Loucy (cell line): ENCODE results near the gene GPR137B.

ENCODE experiments used
- H2AFZ ChIP-seq: fragments of 200-600 bp; sonication (generic); 2 replicates; pipeline ENCODE4 v1.6.0; 2016; ENCODE audit warnings: antibody characterized with exemption, mild to moderate bottlenecking, low read length, moderate library complexity
- H3F3A ChIP-seq: fragments of 200-600 bp; 2 replicates; pipeline ENCODE4 v1.6.0; 2016; ENCODE audit warnings: antibody characterized with exemption, low read depth, mild to moderate bottlenecking
- H3K27me3 ChIP-seq: fragments of 200-600 bp; sonication (generic); 2 replicates; pipeline ENCODE4 v1.6.1; 2014; ENCODE audit warnings: low read length, mild to moderate bottlenecking; ENCODE audit not compliant: insufficient read depth, poor library complexity, severe bottlenecking
- H3K36me3 ChIP-seq: fragments of 200-600 bp; sonication (generic); 2 replicates; pipeline ENCODE4 v1.6.1; 2016; ENCODE audit warnings: low read length; ENCODE audit not compliant: insufficient read depth
- H3K4me1 ChIP-seq: fragments of 200-600 bp; sonication (generic); 2 replicates; pipeline ENCODE4 v1.5.1; 2014; ENCODE audit warnings: low read length, mild to moderate bottlenecking; ENCODE audit not compliant: insufficient read depth, poor library complexity, severe bottlenecking
- H3K4me2 ChIP-seq: fragments of 200-600 bp; sonication (generic); 2 replicates; pipeline ENCODE4 v1.6.0; 2014; ENCODE audit warnings: antibody characterized with exemption, low read length, low read depth, mild to moderate bottlenecking; ENCODE audit not compliant: poor library complexity, severe bottlenecking
- H3K4me3 ChIP-seq: fragments of 200-600 bp; sonication (generic); 2 replicates; pipeline ENCODE4 v1.5.1; 2014; ENCODE audit warnings: low read length, mild to moderate bottlenecking, mixed read lengths; ENCODE audit not compliant: poor library complexity, severe bottlenecking
- H3K79me2 ChIP-seq: fragments of 200-600 bp; sonication (generic); 2 replicates; pipeline ENCODE4 v1.6.1; 2014; ENCODE audit warnings: low read length; ENCODE audit not compliant: insufficient read depth
- H3K9ac ChIP-seq: fragments of 200-600 bp; sonication (generic); 2 replicates; pipeline ENCODE4 v1.6.0; 2014; ENCODE audit warnings: mild to moderate bottlenecking, low read depth, low read length, moderate library complexity; ENCODE audit not compliant: poor library complexity, severe bottlenecking
- H3K9me2 ChIP-seq: fragments of 200-600 bp; sonication (generic); replicated peaks from 2 replicates; pipeline ENCODE4 v1.6.1; 2016; ENCODE audit warnings: low read depth, low read length, mixed read lengths
- H3K9me3 ChIP-seq: fragments of 200-600 bp; sonication (generic); 2 replicates; pipeline ENCODE4 v1.6.1; 2014; ENCODE audit warnings: mild to moderate bottlenecking, antibody characterized with exemption, low read length, low read depth; ENCODE audit not compliant: insufficient read depth
- H4K20me1 ChIP-seq: fragments of 200-600 bp; sonication (generic); 2 replicates; pipeline ENCODE4 v1.6.0; 2014; ENCODE audit warnings: antibody characterized with exemption, low read length, mild to moderate bottlenecking; ENCODE audit not compliant: insufficient read depth, poor library complexity, severe bottlenecking
- CTCF ChIP-seq: fragments of 200-600 bp; sonication (generic); conservative IDR thresholded peaks from 2 replicates; pipeline ENCODE4 v1.5.1; 2014; ENCODE audit warnings: mild to moderate bottlenecking, antibody characterized with exemption, low read length
- EZH2phosphoT487 ChIP-seq: fragments of 200-600 bp; IDR thresholded peaks from 2 replicates; pipeline ENCODE4 v1.6.1; 2018; ENCODE audit warnings: antibody characterized with exemption, mild to moderate bottlenecking, moderate library complexity, borderline replicate concordance

GPR137B gene

GRCh38 chr1:236110137-236110536 lies 32.2 kb upstream of the GPR137B start:
- Histone ChIP-seq H2AFZ (no peak overlapping the region), H3K79me2 (no peaks in the 10 kb centered on the region), H4K20me1 (no peaks in the 10 kb centered on the region), H3K9ac (no peak overlapping the region), H3K36me3 (no peaks in the 10 kb centered on the region), H3K4me1 (no peaks in the 10 kb centered on the region), H3K9me2 (no peaks in the 10 kb centered on the region), H3K27me3 (no peaks in the 10 kb centered on the region), H3K9me3 (no peaks in the 10 kb centered on the region), H3F3A (no peaks in the 10 kb centered on the region), H3K4me3 (no peak overlapping the region), H3K4me2 (no peak overlapping the region)
- TF ChIP-seq EZH2phosphoT487, result no peak
- no peak for TF ChIP-seq CTCF

- Histone ChIP-seq H4K20me1 (no peaks in the 10 kb centered on the region), H3K79me2 (no peaks in the 10 kb centered on the region), H3K9me3 (no peaks in the 10 kb centered on the region), H3K27me3 (no peaks in the 10 kb centered on the region), H3K9me2 (no peaks in the 10 kb centered on the region), H3K4me2 (no peak overlapping the region), H3K4me1 (no peaks in the 10 kb centered on the region), H2AFZ (no peak overlapping the region), H3K9ac (no peak overlapping the region), H3F3A (no peaks in the 10 kb centered on the region), H3K36me3 (no peaks in the 10 kb centered on the region), H3K4me3 (no peak overlapping the region)
- no peak for TF ChIP-seq CTCF
- TF ChIP-seq EZH2phosphoT487, result no peak
Observed at GRCh38 chr1:236111527-236112331, 30.6 kb upstream of the GPR137B start.

GRCh38 chr1:236112332-236112627 lies 30.1 kb upstream of the GPR137B start:
- no peaks in the 10 kb centered on the region for H3F3A ChIP-seq
- no peak overlapping the region for H3K4me2 ChIP-seq
- H4K20me1 ChIP-seq, result no peaks in the 10 kb centered on the region
- no peaks in the 10 kb centered on the region for H3K79me2 ChIP-seq
- TF ChIP-seq CTCF (no peak), EZH2phosphoT487 (no peak)
- no peaks in the 10 kb centered on the region for H3K27me3 ChIP-seq
- no peaks in the 10 kb centered on the region for H3K9me2 ChIP-seq
- H2AFZ ChIP-seq, result no peak overlapping the region
- no peaks in the 10 kb centered on the region for H3K9me3 ChIP-seq
- no peaks in the 10 kb centered on the region for H3K4me1 ChIP-seq
- H3K9ac ChIP-seq, result no peak overlapping the region
- H3K36me3 ChIP-seq, result no peaks in the 10 kb centered on the region
- no peak overlapping the region for H3K4me3 ChIP-seq
